ENCODE data around the gene TMEM270.
"Not testable (repeated sequence)": the region's sequence is repeated elsewhere in the genome, so short reads cannot be mapped to it uniquely, and the experiment has no call there.

TMEM270 gene

GRCh38 chr7:73860859-73861258 lies at the start of gene TMEM270:
TMEM270 (plus strand) TSS chr7:73861159; CDS start chr7:73861195, 36 bp downstream.
- DNase-seq (ENCODE audit: low read depth in 1 of 2, low spot score in 1 of 2): no peak

GRCh38 chr7:73811760-73812168 lies 49.2 kb upstream of the TMEM270 start:
- peak; percentile 35 to 45 for DNase-seq (ENCODE audit: low read depth in 1 of 2, low spot score in 1 of 2)

GRCh38 chr7:73812996-73813395 lies 48.0 kb upstream of the TMEM270 start:
- no peak for DNase-seq (ENCODE audit: low read depth in 1 of 2, low spot score in 1 of 2)

GRCh38 chr7:73815436-73815835 lies 45.5 kb upstream of the TMEM270 start:
- DNase-seq (ENCODE audit: low read depth in 1 of 2, low spot score in 1 of 2): no peak

GRCh38 chr7:73817121-73817520 lies 43.8 kb upstream of the TMEM270 start:
- no peak for DNase-seq (ENCODE audit: low read depth in 1 of 2, low spot score in 1 of 2)

GRCh38 chr7:73820013-73820412 lies 40.9 kb upstream of the TMEM270 start:
- DNase-seq (ENCODE audit: low read depth in 1 of 2, low spot score in 1 of 2): no peak

GRCh38 chr7:73821597-73822285 lies 39.2 kb upstream of the TMEM270 start:
- DNase-seq (ENCODE audit: low read depth in 1 of 2, low spot score in 1 of 2): not testable (repeated sequence)

- no peak for DNase-seq (ENCODE audit: low read depth in 1 of 2, low spot score in 1 of 2)
Observed at GRCh38 chr7:73822319-73823173, 38.4 kb upstream of the TMEM270 start.

- DNase-seq (ENCODE audit: low read depth in 1 of 2, low spot score in 1 of 2): no peak
Observed at GRCh38 chr7:73823257-73823656, 37.7 kb upstream of the TMEM270 start.

GRCh38 chr7:73823873-73824592 lies 36.9 kb upstream of the TMEM270 start:
- DNase-seq (ENCODE audit: low read depth in 1 of 2, low spot score in 1 of 2): no peak

- DNase-seq (ENCODE audit: low read depth in 1 of 2, low spot score in 1 of 2): no peak
Observed at GRCh38 chr7:73824986-73825385, 36.0 kb upstream of the TMEM270 start.

- DNase-seq (ENCODE audit: low read depth in 1 of 2, low spot score in 1 of 2): no peak
Observed at GRCh38 chr7:73827567-73828106, 33.3 kb upstream of the TMEM270 start.

- DNase-seq (ENCODE audit: low read depth in 1 of 2, low spot score in 1 of 2): no peak
Observed at GRCh38 chr7:73828107-73828803, 32.7 kb upstream of the TMEM270 start.

GRCh38 chr7:73828972-73829371 lies 32.0 kb upstream of the TMEM270 start:
- DNase-seq (ENCODE audit: low read depth in 1 of 2, low spot score in 1 of 2): no peak

- DNase-seq (ENCODE audit: low read depth in 1 of 2, low spot score in 1 of 2): no peak
Observed at GRCh38 chr7:73829505-73829904, 31.5 kb upstream of the TMEM270 start.

GRCh38 chr7:73829921-73830680 lies 30.9 kb upstream of the TMEM270 start:
- DNase-seq (ENCODE audit: low read depth in 1 of 2, low spot score in 1 of 2): no peak

GRCh38 chr7:73830681-73831583 lies 30.0 kb upstream of the TMEM270 start, which contains the start of gene CLDN4:
CLDN4 (plus strand) TSS chr7:73830996; CDS start chr7:73831202, 206 bp downstream.
- no peak for DNase-seq (ENCODE audit: low read depth in 1 of 2, low spot score in 1 of 2)

GRCh38 chr7:73831584-73831833 lies 29.4 kb upstream of the TMEM270 start:
- DNase-seq (ENCODE audit: low read depth in 1 of 2, low spot score in 1 of 2): no peak
